Uterus (tissue), 4 donors: ENCODE data around the gene SNX14. TPM values are rescaled to one million over a fixed set of nuclear protein-coding genes. Genes with fewer than 3 reads are reported as not detected.

ENCODE experiments used
- DNase-seq, 2 donors: peaks; one replicate each; pipeline ENCODE4 v3.0.0-alpha.2; 2019 to 2020
- H3K27ac ChIP-seq, 2 donors: fragments of 200-600 bp; sonication (generic); 1 replicate in 1 of 2; 2 replicates in 1 of 2; pipeline ENCODE4 v1.5.1; 2016 to 2018
- H3K27me3 ChIP-seq, 2 donors: fragments of 200-600 bp; sonication (generic); one replicate each; pipeline ENCODE4 v1.5.1; 2018 to 2019; ENCODE audit warnings: control low read depth in 1 of 2
- H3K36me3 ChIP-seq, 2 donors: fragments of 200-600 bp; sonication (generic); one replicate each; pipeline ENCODE4 v1.5.1; 2019; ENCODE audit warnings: control low read depth in 1 of 2
- H3K4me1 ChIP-seq, 2 donors: fragments of 200-600 bp; sonication (generic); one replicate each; pipeline ENCODE4 v1.5.1; 2018 to 2019; ENCODE audit warnings: control low read depth in 1 of 2
- H3K4me3 ChIP-seq, 2 donors: fragments of 200-600 bp; sonication (generic); 1 replicate in 1 of 2; 2 replicates in 1 of 2; pipeline ENCODE4 v1.5.1; 2018 to 2019; ENCODE audit warnings: mild to moderate bottlenecking in 1 of 2
- H3K9me3 ChIP-seq, 2 donors: fragments of 200-600 bp; sonication (generic); one replicate each; pipeline ENCODE4 v1.5.1; 2019; ENCODE audit warnings: control low read depth in 1 of 2
- POLR2A ChIP-seq, 2 donors: fragments of 450-650 bp; IDR thresholded peaks; one replicate each; pipeline ENCODE4 v1.6.1; 2016; ENCODE audit warnings: antibody characterized with exemption in 2 of 2, mild to moderate bottlenecking in 1 of 2, moderate library complexity in 1 of 2
- intact Hi-C: fragments of 100-400 bp; cut with DNase I; formaldehyde crosslinking; loops from one replicate; pipeline ENCODE4 v1.15.1; 2023; ENCODE audit warnings: low total_unique reads
- total RNA-seq, 4 donors: library from RNA; depleted of rRNA in 3 of 4; stranded (reverse); fragments of >200 nt in 3 of 4; gene quantifications; one replicate each; pipeline versions ENCODE4 v1.1.0 to v1.2.4, GENCODE V29; 2014 to 2023
- TF ChIP-seq, protein P1 (sequence below), 4 experiments: fragments of 200-600 bp in 2 of 4; fragments of 450-650 bp in 2 of 4; sonication (generic) in 2 of 4; IDR thresholded peaks; one replicate each; pipeline ENCODE4 v1.5.1; 2016 to 2019; ENCODE audit warnings: antibody characterized with exemption in 4 of 4, mild to moderate bottlenecking in 2 of 4, moderate library complexity in 1 of 4
- donor health status: DM: yes; HTN: yes; CAD: no.

The SNX14 gene
- total RNA-seq, 4 donors from 2014 or later, result 41.8 to 174 (median 81.3) TPM

DNA sequence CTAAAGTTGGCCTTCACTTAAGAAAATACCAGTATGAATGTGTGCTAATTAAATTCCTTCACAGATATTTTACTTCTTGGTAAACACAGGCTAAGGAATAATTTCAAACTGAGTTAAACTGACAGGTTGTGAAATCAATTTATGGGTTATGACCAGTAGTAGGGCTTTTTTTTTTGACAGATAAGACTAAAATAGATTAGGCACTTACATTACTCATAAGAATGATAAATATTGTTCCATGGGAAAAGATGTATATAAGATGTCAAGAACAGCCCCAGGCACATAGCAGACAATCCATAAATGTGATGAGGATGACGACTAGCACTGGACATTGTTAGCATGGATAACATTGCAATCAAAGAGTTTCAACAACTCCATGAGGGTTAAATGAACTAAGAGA lies 120.9 kb downstream of the SNX14 start:
- intact Hi-C loops, result no loop called here
- H3K4me3 ChIP-seq, result no peak overlapping the region
- H3K27ac ChIP-seq, result no peak overlapping the region
- no peaks in the 10 kb centered on the region for H3K36me3 ChIP-seq
- TF ChIP-seq, protein P1, sequence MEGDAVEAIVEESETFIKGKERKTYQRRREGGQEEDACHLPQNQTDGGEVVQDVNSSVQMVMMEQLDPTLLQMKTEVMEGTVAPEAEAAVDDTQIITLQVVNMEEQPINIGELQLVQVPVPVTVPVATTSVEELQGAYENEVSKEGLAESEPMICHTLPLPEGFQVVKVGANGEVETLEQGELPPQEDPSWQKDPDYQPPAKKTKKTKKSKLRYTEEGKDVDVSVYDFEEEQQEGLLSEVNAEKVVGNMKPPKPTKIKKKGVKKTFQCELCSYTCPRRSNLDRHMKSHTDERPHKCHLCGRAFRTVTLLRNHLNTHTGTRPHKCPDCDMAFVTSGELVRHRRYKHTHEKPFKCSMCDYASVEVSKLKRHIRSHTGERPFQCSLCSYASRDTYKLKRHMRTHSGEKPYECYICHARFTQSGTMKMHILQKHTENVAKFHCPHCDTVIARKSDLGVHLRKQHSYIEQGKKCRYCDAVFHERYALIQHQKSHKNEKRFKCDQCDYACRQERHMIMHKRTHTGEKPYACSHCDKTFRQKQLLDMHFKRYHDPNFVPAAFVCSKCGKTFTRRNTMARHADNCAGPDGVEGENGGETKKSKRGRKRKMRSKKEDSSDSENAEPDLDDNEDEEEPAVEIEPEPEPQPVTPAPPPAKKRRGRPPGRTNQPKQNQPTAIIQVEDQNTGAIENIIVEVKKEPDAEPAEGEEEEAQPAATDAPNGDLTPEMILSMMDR (IDR thresholded peaks at IDR 0.05), result no peak
- no peak for TF ChIP-seq POLR2A (IDR thresholded peaks at IDR 0.05)
- DNase-seq, result no peak
- peaks cover 0 to 6% of the 10 kb centered on the region in 2 donors for H3K9me3 ChIP-seq
- no peaks in the 10 kb centered on the region for H3K27me3 ChIP-seq
- H3K4me1 ChIP-seq, result no peaks in the 10 kb centered on the region

DNA sequence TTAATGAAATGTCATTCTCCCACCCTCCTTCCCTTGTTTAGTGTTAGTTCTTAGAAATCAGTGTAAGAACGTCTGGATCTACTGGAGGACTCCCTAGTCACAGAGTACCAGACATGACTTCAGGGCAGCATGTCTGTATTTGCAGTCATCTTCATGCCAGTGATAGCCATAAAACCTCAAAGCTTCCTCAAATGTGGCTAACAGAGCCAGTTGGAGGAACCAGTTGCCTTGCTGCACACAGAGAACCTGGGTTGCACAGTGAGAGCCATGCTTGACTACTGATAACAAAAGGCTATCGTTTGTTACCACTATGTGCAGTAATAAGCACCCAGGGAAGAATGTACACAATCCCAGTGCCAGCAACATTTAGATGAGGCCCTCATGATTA lies 123.6 kb downstream of the SNX14 start:
- H3K27me3 ChIP-seq, result no peaks in the 10 kb centered on the region
- intact Hi-C loops, result no loop called here
- H3K36me3 ChIP-seq, result no peaks in the 10 kb centered on the region
- H3K9me3 ChIP-seq, result no peaks in the 10 kb centered on the region
- H3K4me3 ChIP-seq, result no peak overlapping the region
- no peak overlapping the region for H3K27ac ChIP-seq
- DNase-seq, result no peak
- no peaks in the 10 kb centered on the region for H3K4me1 ChIP-seq
- TF ChIP-seq POLR2A (IDR thresholded peaks at IDR 0.05), result no peak
- TF ChIP-seq, protein P1 (IDR thresholded peaks at IDR 0.05), result no peak

DNA sequence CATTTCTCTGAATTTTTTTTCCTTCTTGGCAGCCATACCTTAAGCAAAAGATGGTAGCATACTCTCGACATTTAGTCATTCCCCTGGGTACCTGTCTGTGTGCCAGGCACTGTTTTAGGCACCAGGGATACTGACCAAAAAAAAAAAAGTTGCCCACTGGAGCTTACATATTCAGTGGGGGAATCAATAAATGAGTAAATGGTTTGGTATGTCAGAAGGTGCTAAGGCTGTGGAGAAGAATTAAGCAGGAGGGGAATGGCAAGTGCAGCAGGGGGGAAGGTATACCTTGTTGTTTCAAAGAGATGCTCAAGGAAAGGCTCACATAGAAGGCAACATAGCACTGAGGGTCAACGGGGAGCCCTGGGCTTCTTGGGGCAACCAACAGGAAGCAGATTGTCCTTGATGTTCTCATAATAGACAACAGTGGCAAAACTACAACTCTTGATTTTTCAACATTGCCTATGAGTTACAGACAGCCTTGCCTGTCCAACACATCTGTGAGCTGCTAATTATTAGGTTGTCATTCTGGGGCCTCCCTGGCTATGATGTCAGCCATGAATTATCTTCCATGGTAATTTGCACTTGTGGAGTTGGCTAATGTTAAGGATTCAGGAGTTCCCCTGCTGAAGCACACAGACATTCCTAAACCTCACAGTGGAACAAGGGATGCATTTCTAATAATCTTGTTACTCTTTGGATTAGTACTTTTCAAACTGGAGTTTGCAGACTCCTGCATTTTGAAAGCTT lies 124.2 kb downstream of the SNX14 start:
- H3K27me3 ChIP-seq, result no peaks in the 10 kb centered on the region
- H3K4me3 ChIP-seq, result no peak overlapping the region
- H3K27ac ChIP-seq, result no peak overlapping the region
- intact Hi-C loops, result no loop called here
- H3K9me3 ChIP-seq, result no peaks in the 10 kb centered on the region
- H3K4me1 ChIP-seq, result no peaks in the 10 kb centered on the region
- no peaks in the 10 kb centered on the region for H3K36me3 ChIP-seq
- no peak for DNase-seq
- TF ChIP-seq, protein P1 (IDR thresholded peaks at IDR 0.05), result no peak
- TF ChIP-seq POLR2A (IDR thresholded peaks at IDR 0.05), result no peak

DNA sequence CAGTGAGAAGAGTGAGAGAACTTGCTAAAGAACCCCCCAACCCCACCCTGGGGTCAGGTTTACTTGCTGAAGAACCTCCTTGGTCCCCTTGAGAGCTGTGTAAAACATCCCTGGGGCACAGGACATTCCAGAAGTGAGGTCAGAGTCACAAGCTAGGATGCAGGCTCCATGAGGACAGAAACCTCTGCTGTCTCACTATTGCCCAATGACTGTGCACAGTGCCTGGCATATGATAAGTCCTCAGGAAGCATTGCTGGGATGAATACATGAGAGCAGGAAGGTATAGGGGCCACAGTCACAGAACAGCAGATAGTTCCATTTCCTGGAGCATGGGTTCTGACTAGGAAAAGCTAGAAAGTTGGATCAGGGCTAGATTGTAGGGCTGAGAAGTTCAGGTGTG lies 125.3 kb downstream of the SNX14 start:
- intact Hi-C loops, result no loop called here
- H3K4me3 ChIP-seq, result no peak overlapping the region
- peaks cover 0 to 4% of the 10 kb centered on the region in 2 donors for H3K4me1 ChIP-seq
- no peaks in the 10 kb centered on the region for H3K36me3 ChIP-seq
- TF ChIP-seq POLR2A (IDR thresholded peaks at IDR 0.05), result no peak
- TF ChIP-seq, protein P1 (IDR thresholded peaks at IDR 0.05), result no peak
- H3K27ac ChIP-seq, result no peak overlapping the region
- no peak for DNase-seq
- no peaks in the 10 kb centered on the region for H3K27me3 ChIP-seq
- no peaks in the 10 kb centered on the region for H3K9me3 ChIP-seq

DNA sequence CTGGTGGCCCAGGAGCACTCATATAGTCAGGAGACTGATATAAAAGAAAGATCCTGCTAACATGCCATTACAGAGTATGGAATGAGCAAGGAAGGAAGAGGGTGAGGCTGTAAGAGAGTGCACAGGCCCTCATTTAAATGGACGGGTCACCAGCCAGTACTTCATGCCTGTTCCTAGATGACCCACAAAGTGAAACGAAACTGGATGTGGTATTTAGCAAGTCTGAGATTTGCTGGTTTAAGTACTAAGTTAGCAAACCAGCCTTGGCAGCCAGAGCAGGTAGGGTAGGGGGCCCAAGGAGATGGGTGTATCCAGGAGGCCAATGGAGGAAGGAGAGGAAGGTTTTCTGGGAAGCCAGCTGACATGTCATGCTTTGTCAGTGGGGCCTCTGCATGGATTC lies 127.9 kb downstream of the SNX14 start:
- no peak for DNase-seq
- H3K4me1 ChIP-seq, result peaks cover 8 to 23% of the 10 kb centered on the region in 2 donors
- no peak overlapping the region for H3K4me3 ChIP-seq
- no peak overlapping the region for H3K27ac ChIP-seq
- H3K36me3 ChIP-seq, result no peaks in the 10 kb centered on the region
- TF ChIP-seq, protein P1 (IDR thresholded peaks at IDR 0.05), result no peak
- TF ChIP-seq POLR2A (IDR thresholded peaks at IDR 0.05), result no peak
- H3K9me3 ChIP-seq, result no peaks in the 10 kb centered on the region
- intact Hi-C loops, result no loop called here
- H3K27me3 ChIP-seq, result no peaks in the 10 kb centered on the region
